Natural killer cell (primary cell): ENCODE results near the gene ISG15. TPM values are rescaled to one million over a fixed set of nuclear protein-coding genes. Genes with fewer than 3 reads are reported as not detected.

Source experiments
- ATAC-seq, 3 donors: fragments of 150-1000 bp in 2 of 3; fragments of 200-7000 bp in 1 of 3; cut with Tn5 transposase; 1 replicate in 1 of 3; 2 replicates in 2 of 3; pipeline ENCODE4 v1.10.0; 2021; ENCODE audit warnings: mild to moderate bottlenecking in 2 of 3, moderate library complexity in 2 of 3
- DNase-seq, 2 donors: peaks; one replicate each; pipeline versions ENCODE4 v3.0.0 to v3.0.0-alpha.2; 2013 to 2021; ENCODE audit warnings: mixed read lengths in 1 of 2
- H3K27ac ChIP-seq: one replicate; pipeline ENCODE4 v1.5.1; 2013; ENCODE audit warnings: mild to moderate bottlenecking, low read length
- H3K27me3 ChIP-seq: one replicate; pipeline ENCODE4 v1.6.1; 2013; ENCODE audit warnings: low read length; ENCODE audit not compliant: control insufficient read depth, insufficient read depth
- H3K36me3 ChIP-seq: one replicate; pipeline ENCODE4 v1.6.1; 2013; ENCODE audit warnings: low read length; ENCODE audit not compliant: control insufficient read depth, insufficient read depth
- H3K4me1 ChIP-seq: one replicate; pipeline ENCODE4 v1.6.1; 2013; ENCODE audit warnings: low read length; ENCODE audit not compliant: control insufficient read depth, insufficient read depth
- H3K4me3 ChIP-seq: one replicate; pipeline ENCODE4 v1.5.1; 2013; ENCODE audit warnings: low read length
- H3K9me3 ChIP-seq: one replicate; pipeline ENCODE4 v1.6.1; 2013; ENCODE audit warnings: low read length; ENCODE audit not compliant: control insufficient read depth, insufficient read depth
- H3K27ac Mint-ChIP-seq, 2 donors: one replicate each; pipeline ENCODE4 v1.8.0; 2022; ENCODE audit warnings: mild to moderate bottlenecking in 2 of 2, mixed read lengths in 2 of 2, moderate library complexity in 1 of 2
- H3K27me3 Mint-ChIP-seq, 2 donors: one replicate each; pipeline ENCODE4 v1.8.0; 2022; ENCODE audit warnings: low read depth in 2 of 2, mixed read lengths in 2 of 2
- H3K36me3 Mint-ChIP-seq: one replicate; pipeline ENCODE4 v1.8.0; 2022; ENCODE audit warnings: mixed read lengths
- H3K4me1 Mint-ChIP-seq, 2 donors: one replicate each; pipeline ENCODE4 v1.8.0; 2022; ENCODE audit warnings: mixed read lengths in 2 of 2
- H3K4me3 Mint-ChIP-seq: one replicate; pipeline ENCODE4 v1.8.0; 2022; ENCODE audit warnings: mild to moderate bottlenecking, moderate library complexity, mixed read lengths
- H3K9me3 Mint-ChIP-seq, 2 donors: one replicate each; pipeline ENCODE4 v1.8.0; 2022; ENCODE audit warnings: mixed read lengths in 2 of 2
- CTCF ChIP-seq: fragments of 200-600 bp; IDR thresholded peaks from one replicate; pipeline ENCODE4 v1.8.0; 2022; ENCODE audit warnings: antibody characterized with exemption
- WGBS: methylation state at CpG from one replicate; pipeline ENCODE4 v1.1.7; 2013; ENCODE audit warnings: missing lambda C conversion rate; ENCODE audit not compliant: insufficient coverage; 5-methylcytosine and 5-hydroxymethylcytosine counted together
- intact Hi-C: fragments of 100-400 bp; cut with micrococcal nuclease; formaldehyde crosslinking; loops from one replicate; pipeline ENCODE4 v1.14.2; 2022
- total RNA-seq, 4 donors: library from RNA; stranded (reverse); fragments of 120-200 nt in 1 of 4; gene quantifications; one replicate each; pipeline versions ENCODE4 v1.2.3 to v1.2.4, GENCODE V29; 2013 to 2022

ISG15 gene
- total RNA-seq, 3 donors from 2014 or later (not counting 1 experiment from before 2014, with no cell fraction given): 17.0 to 56.9 (median 50.2) TPM

DNA sequence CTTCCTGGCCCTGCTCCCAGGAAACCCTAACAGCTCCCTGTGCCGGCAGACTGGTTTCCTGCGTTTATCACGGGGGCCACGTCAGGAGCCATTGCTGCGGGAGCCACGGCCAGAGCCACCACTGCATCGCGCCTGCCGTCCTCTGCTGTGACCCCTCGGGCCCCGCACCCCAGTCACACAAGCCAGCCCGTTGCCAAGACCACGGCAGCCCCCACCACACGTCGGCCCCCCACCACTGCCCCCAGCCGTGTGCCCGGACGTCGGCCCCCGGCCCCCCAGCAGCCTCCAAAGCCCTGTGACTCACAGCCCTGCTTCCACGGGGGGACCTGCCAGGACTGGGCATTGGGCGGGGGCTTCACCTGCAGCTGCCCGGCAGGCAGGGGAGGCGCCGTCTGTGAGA, 34.7 kb downstream of the ISG15 start:
- no peaks in the 10 kb centered on the region for H3K36me3 ChIP-seq
- no peak overlapping the region for H3K4me3 Mint-ChIP-seq

GRCh38 chr1:1048765-1049164, 35.5 kb downstream of the ISG15 start:
- no peaks in the 10 kb centered on the region for H3K36me3 ChIP-seq
- intact Hi-C loops: no loop called here
- no peak overlapping the region for H3K4me3 Mint-ChIP-seq
- H3K9me3 ChIP-seq: no peaks in the 10 kb centered on the region
- no peaks in the 10 kb centered on the region for H3K27me3 ChIP-seq
- H3K4me1 ChIP-seq: no peaks in the 10 kb centered on the region
- no peaks in the 10 kb centered on the region for H3K27me3 Mint-ChIP-seq
- ATAC-seq (no peak), DNase-seq (no peak)
- no peak overlapping the region for H3K27ac Mint-ChIP-seq
- WGBS: 94% methylated on average over 17 of the region's 28 CpGs
- H3K4me1 Mint-ChIP-seq: no peaks in the 10 kb centered on the region
- H3K4me3 ChIP-seq: no peak overlapping the region
- H3K27ac ChIP-seq: no peak overlapping the region
- H3K36me3 Mint-ChIP-seq: no peaks in the 10 kb centered on the region
- TF ChIP-seq CTCF: no peak
- H3K9me3 Mint-ChIP-seq: no peaks in the 10 kb centered on the region

More for the DNA sequence above, 34.7 kb downstream of the ISG15 start:
- H3K9me3 Mint-ChIP-seq: no peaks in the 10 kb centered on the region
- no peaks in the 10 kb centered on the region for H3K4me1 Mint-ChIP-seq
- H3K27ac ChIP-seq: no peak overlapping the region
- no peaks in the 10 kb centered on the region for H3K9me3 ChIP-seq
- DNase-seq: no peak
- no peak for TF ChIP-seq CTCF
- no peaks in the 10 kb centered on the region for H3K36me3 Mint-ChIP-seq
- no peak for ATAC-seq
- WGBS: 87% methylated on average over 22 of the region's 25 CpGs
- intact Hi-C loops: no loop called here
- H3K4me3 ChIP-seq: no peak overlapping the region
- no peak overlapping the region for H3K27ac Mint-ChIP-seq
- no peaks in the 10 kb centered on the region for H3K4me1 ChIP-seq
- no peaks in the 10 kb centered on the region for H3K27me3 Mint-ChIP-seq
- H3K27me3 ChIP-seq: no peaks in the 10 kb centered on the region

DNA sequence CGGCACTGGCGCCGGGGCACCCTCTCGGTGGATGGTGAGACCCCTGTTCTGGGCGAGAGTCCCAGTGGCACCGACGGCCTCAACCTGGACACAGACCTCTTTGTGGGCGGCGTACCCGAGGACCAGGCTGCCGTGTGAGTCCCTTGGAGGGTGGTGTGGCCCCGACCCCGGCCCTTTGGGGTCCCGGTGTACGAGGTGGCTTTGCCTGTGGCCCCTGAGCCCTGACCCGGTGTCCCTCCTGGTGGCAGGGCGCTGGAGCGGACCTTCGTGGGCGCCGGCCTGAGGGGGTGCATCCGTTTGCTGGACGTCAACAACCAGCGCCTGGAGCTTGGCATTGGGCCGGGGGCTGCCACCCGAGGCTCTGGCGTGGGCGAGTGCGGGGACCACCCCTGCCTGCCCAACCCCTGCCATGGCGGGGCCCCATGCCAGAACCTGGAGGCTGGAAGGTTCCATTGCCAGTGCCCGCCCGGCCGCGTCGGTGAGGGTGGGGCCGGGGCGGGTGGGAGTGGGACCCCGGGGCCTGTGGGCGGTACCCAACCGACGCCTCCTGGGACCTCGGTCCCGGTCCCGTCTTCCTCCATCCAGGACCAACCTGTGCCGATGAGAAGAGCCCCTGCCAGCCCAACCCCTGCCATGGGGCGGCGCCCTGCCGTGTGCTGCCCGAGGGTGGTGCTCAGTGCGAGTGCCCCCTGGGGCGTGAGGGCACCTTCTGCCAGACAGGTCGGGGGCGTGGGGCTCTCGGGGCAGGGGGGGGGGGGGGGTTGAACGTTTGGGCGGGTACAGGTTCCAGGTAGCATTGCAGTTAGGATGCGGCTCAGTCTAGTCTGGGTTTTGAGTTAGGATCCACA, 36.2 kb downstream of the ISG15 start:
- no peak for ATAC-seq
- intact Hi-C loops: no loop called here
- 92% methylated on average over 57 of the region's 57 CpGs for WGBS

More for the DNA sequence above, 36.2 kb downstream of the ISG15 start:
- Mint-ChIP-seq H3K4me3 (no peak overlapping the region), H3K9me3 (no peaks in the 10 kb centered on the region), H3K4me1 (no peaks in the 10 kb centered on the region), H3K27me3 (no peaks in the 10 kb centered on the region), H3K36me3 (no peaks in the 10 kb centered on the region), H3K27ac (no peak overlapping the region)
- DNase-seq: no peak
- Histone ChIP-seq H3K9me3 (no peaks in the 10 kb centered on the region), H3K4me3 (no peak overlapping the region), H3K4me1 (no peaks in the 10 kb centered on the region), H3K27ac (no peak overlapping the region), H3K27me3 (no peaks in the 10 kb centered on the region), H3K36me3 (no peaks in the 10 kb centered on the region)
- no peak for TF ChIP-seq CTCF
